Gastrocnemius medialis (tissue), 4 donors: ENCODE data around the gene RAB5A. TPM values are rescaled to one million over a fixed set of nuclear protein-coding genes. Genes with fewer than 3 reads are reported as not detected.
"Not testable (repeated sequence)": the region's sequence is repeated elsewhere in the genome, so short reads cannot be mapped to it uniquely, and the experiment has no call there.

ENCODE experiments used
- ATAC-seq, 2 donors: fragments of 150-250 bp; one replicate each; pipeline ENCODE4 v1.9.1; 2016
- DNase-seq, 2 donors: peaks; one replicate each; pipeline ENCODE4 v3.0.0-alpha.2; 2019
- H3K27ac ChIP-seq, 4 donors: fragments of 200-600 bp; sonication (generic); 1 replicate in 1 of 4; 2 replicates in 3 of 4; pipeline ENCODE4 v1.5.1; 2016 to 2018; ENCODE audit warnings: mild to moderate bottlenecking in 2 of 4, moderate library complexity in 1 of 4
- H3K27me3 ChIP-seq, 3 donors: fragments of 200-600 bp; sonication (generic) in 2 of 3; 1 replicate in 1 of 3; 2 replicates in 2 of 3; pipeline versions ENCODE4 v1.5.1 to v1.6.0; 2016 to 2019; ENCODE audit warnings: mild to moderate bottlenecking in 1 of 3, moderate library complexity in 1 of 3
- H3K36me3 ChIP-seq, 2 donors: fragments of 200-600 bp; sonication (generic) in 1 of 2; one replicate each; pipeline ENCODE4 v1.5.1; 2017 to 2018
- H3K4me1 ChIP-seq, 2 donors: fragments of 200-600 bp; sonication (generic) in 1 of 2; one replicate each; pipeline ENCODE4 v1.5.1; 2016 to 2017; ENCODE audit warnings: mild to moderate bottlenecking in 2 of 2
- H3K4me3 ChIP-seq, 4 donors: fragments of 200-600 bp; sonication (generic) in 3 of 4; 1 replicate in 1 of 4; 2 replicates in 3 of 4; pipeline ENCODE4 v1.5.1; 2016 to 2019; ENCODE audit warnings: mild to moderate bottlenecking in 2 of 4
- H3K9me3 ChIP-seq, 3 donors: fragments of 200-600 bp; sonication (generic) in 2 of 3; 1 replicate in 1 of 3; 2 replicates in 2 of 3; pipeline ENCODE4 v1.5.1; 2016 to 2019
- CTCF ChIP-seq, 5 experiments: fragments of 450-650 bp in 3 of 5; fragments of 200-600 bp in 2 of 5; sonication (generic) in 2 of 5; IDR thresholded peaks in 4 of 5; conservative IDR thresholded peaks in 1 of 5; 1 replicate in 4 of 5; 2 replicates in 1 of 5; pipeline ENCODE4 v1.5.1; 2016 to 2019; ENCODE audit warnings: antibody characterized with exemption in 5 of 5, mild to moderate bottlenecking in 3 of 5, moderate library complexity in 3 of 5
- POLR2A ChIP-seq, 2 donors: fragments of 450-650 bp; IDR thresholded peaks; one replicate each; pipeline ENCODE4 v1.6.1; 2017; ENCODE audit warnings: antibody characterized with exemption in 2 of 2, mild to moderate bottlenecking in 2 of 2, moderate library complexity in 2 of 2
- in situ Hi-C, 4 donors: fragments of 200-750 bp; cut with MboI; loops; one replicate each; pipeline versions ENCODE4 v1.15.0 to v1.8.0; 2017; ENCODE audit warnings: low sequenced_read_pairs in 4 of 4
- intact Hi-C: fragments of 100-400 bp; cut with DNase I; formaldehyde crosslinking; loops from one replicate; pipeline ENCODE4 v1.15.1; 2023; ENCODE audit warnings: low total_unique reads
- total RNA-seq, 4 donors: library from RNA; depleted of rRNA; stranded (reverse); fragments of >200 nt; gene quantifications; one replicate each; pipeline versions ENCODE4 v1.1.0 to v1.2.3, GENCODE V29; 2016

Gene RAB5A
- 10 to 100 TPM; 30.9 to 43.7 (median 35.5) TPM for total RNA-seq

- TF ChIP-seq CTCF (IDR thresholded peaks at IDR 0.05 in 4 of 5, conservative IDR thresholded peaks at IDR 0.05 in 1 of 5) (peak in 3 of 5 experiments; percentile 11 to 47 (median 41)), POLR2A (IDR thresholded peaks at IDR 0.05) (peak; percentile 88 to 91)
- intact Hi-C loops (loop anchor here (1.0 to 2.0 kb wide), 3 partner anchors 93 to 239 kb away; partner anchors contain the start of genes KAT2B and SGO1), in situ Hi-C loops (loop anchor here (5.0 to 25.0 kb wide), 5 partner anchors 88 to 240 kb away; partner anchors contain the start of genes SGO1 (in 3 of the 4) and KAT2B (in 1 of the 4))
- ATAC-seq (peak; percentile 97), DNase-seq (peak; percentile 97)
- peak within 1 kb of the TSS; percentile 94 to 97 (median 96) for H3K27ac ChIP-seq
- no peaks in the 10 kb centered on the region for H3K9me3 ChIP-seq
- peaks cover 0 to 11% of the 10 kb centered on the region in 2 donors for H3K36me3 ChIP-seq
- H3K27me3 ChIP-seq: no peaks in the 10 kb centered on the region
- H3K4me3 ChIP-seq: peak within 1 kb of the TSS; percentile 74 to 95 (median 84)
- H3K4me1 ChIP-seq: peaks cover 24 to 31% of the 10 kb centered on the region in 2 donors
Measured at GRCh38 chr3:19946832-19947548, at the start of gene RAB5A. RAB5A (plus strand) TSS chr3:19947097; CDS start chr3:19950899, 3,802 bp downstream.

GRCh38 chr3:19898721-19899120, 48.2 kb upstream of the RAB5A start:
- DNase-seq (no peak), ATAC-seq (no peak)
- Histone ChIP-seq H3K27ac (no peak overlapping the region), H3K36me3 (no peaks in the 10 kb centered on the region), H3K4me1 (no peaks in the 10 kb centered on the region), H3K27me3 (no peaks in the 10 kb centered on the region), H3K4me3 (no peak overlapping the region), H3K9me3 (no peaks in the 10 kb centered on the region)
- in situ Hi-C loops: no loop called here
- no peak for TF ChIP-seq CTCF (IDR thresholded peaks at IDR 0.05 in 4 of 5, conservative IDR thresholded peaks at IDR 0.05 in 1 of 5)
- intact Hi-C loops: no loop called here

- H3K4me1 ChIP-seq: no peaks in the 10 kb centered on the region
- in situ Hi-C loops (no loop called here), intact Hi-C loops (no loop called here)
- no peaks in the 10 kb centered on the region for H3K9me3 ChIP-seq
- H3K4me3 ChIP-seq: no peak overlapping the region
- no peak for TF ChIP-seq CTCF (IDR thresholded peaks at IDR 0.05 in 4 of 5, conservative IDR thresholded peaks at IDR 0.05 in 1 of 5)
- TF ChIP-seq POLR2A (IDR thresholded peaks at IDR 0.05): no peak
- DNase-seq: no peak
- ATAC-seq: no peak
- no peak overlapping the region for H3K27ac ChIP-seq
- no peaks in the 10 kb centered on the region for H3K36me3 ChIP-seq
- no peaks in the 10 kb centered on the region for H3K27me3 ChIP-seq
Measured at GRCh38 chr3:19899264-19899663, 47.6 kb upstream of the RAB5A start.

GRCh38 chr3:19899833-19900232, 47.1 kb upstream of the RAB5A start:
- H3K27me3 ChIP-seq, H3K9me3 ChIP-seq, ATAC-seq, DNase-seq, intact Hi-C loops, H3K4me1 ChIP-seq, H3K36me3 ChIP-seq, in situ Hi-C loops, H3K27ac ChIP-seq, H3K4me3 ChIP-seq: not testable (repeated sequence)

- no peaks in the 10 kb centered on the region for H3K27me3 ChIP-seq
- H3K4me3 ChIP-seq: no peak overlapping the region
- DNase-seq (no peak), ATAC-seq (no peak)
- TF ChIP-seq CTCF (IDR thresholded peaks at IDR 0.05 in 4 of 5, conservative IDR thresholded peaks at IDR 0.05 in 1 of 5): no peak
- TF ChIP-seq POLR2A (IDR thresholded peaks at IDR 0.05): no peak
- no peaks in the 10 kb centered on the region for H3K36me3 ChIP-seq
- in situ Hi-C loops (no loop called here), intact Hi-C loops (no loop called here)
- H3K27ac ChIP-seq: no peak overlapping the region
- no peaks in the 10 kb centered on the region for H3K9me3 ChIP-seq
- no peaks in the 10 kb centered on the region for H3K4me1 ChIP-seq
Measured at GRCh38 chr3:19901337-19901736, 45.6 kb upstream of the RAB5A start.
